Fibroblast of skin of right quadriceps (primary cell): ENCODE data around the gene DHRS1.
A peak's percentile ranks its signal among the peaks of the same experiment; 100 is the strongest.
"Not testable (repeated sequence)": the region's sequence is repeated elsewhere in the genome, so short reads cannot be mapped to it uniquely, and the experiment has no call there.

Source experiments
- DNase-seq: peaks from one replicate; pipeline ENCODE4 v3.0.0-alpha.2; 2013

The DHRS1 gene

GRCh38 chr14:24261969-24262327 is 37.6 kb downstream of the DHRS1 start:
- DNase-seq, result no peak

GRCh38 chr14:24261256-24261968 is 38.2 kb downstream of the DHRS1 start:
- no peak for DNase-seq

- no peak for DNase-seq
These were observed 38.8 kb downstream of the DHRS1 start for GRCh38 chr14:24260780-24261157.

- no peak for DNase-seq
These were observed 39.4 kb downstream of the DHRS1 start for GRCh38 chr14:24260026-24260779.

GRCh38 chr14:24259282-24260025 is 40.1 kb downstream of the DHRS1 start:
- peak; percentile 76 for DNase-seq

GRCh38 chr14:24258548-24259265 is 40.9 kb downstream of the DHRS1 start:
- no peak for DNase-seq

GRCh38 chr14:24258119-24258518 is 41.5 kb downstream of the DHRS1 start:
- DNase-seq, result no peak

- DNase-seq, result no peak
These were observed 42.6 kb downstream of the DHRS1 start for GRCh38 chr14:24256960-24257359.

- DNase-seq, result no peak
These were observed 43.5 kb downstream of the DHRS1 start for GRCh38 chr14:24255931-24256711.

GRCh38 chr14:24255438-24255837 is 44.1 kb downstream of the DHRS1 start:
- no peak for DNase-seq

- no peak for DNase-seq
These were observed 44.8 kb downstream of the DHRS1 start for GRCh38 chr14:24254630-24255392.

- no peak for DNase-seq
These were observed 45.6 kb downstream of the DHRS1 start for GRCh38 chr14:24253936-24254335.

- no peak for DNase-seq
These were observed 47.1 kb downstream of the DHRS1 start for GRCh38 chr14:24252289-24253124.

- peak; percentile 12 for DNase-seq
These were observed 47.7 kb downstream of the DHRS1 start for GRCh38 chr14:24251880-24252288.

GRCh38 chr14:24250354-24250753 is 49.2 kb downstream of the DHRS1 start:
- DNase-seq, result no peak

- DNase-seq, result no peak
These were observed 50.2 kb downstream of the DHRS1 start for GRCh38 chr14:24249230-24250021.

- DNase-seq, result no peak
These were observed 52.2 kb downstream of the DHRS1 start for GRCh38 chr14:24247422-24247821.

GRCh38 chr14:24246765-24247212 is 52.8 kb downstream of the DHRS1 start:
- no peak for DNase-seq

GRCh38 chr14:24245350-24245749 is 54.2 kb downstream of the DHRS1 start:
- not testable (repeated sequence) for DNase-seq
